Measurements from ENCODE around the gene BLOC1S4.
"Not testable (repeated sequence)": the region's sequence is repeated elsewhere in the genome, so short reads cannot be mapped to it uniquely, and the experiment has no call there.

BLOC1S4 gene

GRCh38 chr4:6719611-6720179 lies 3.7 kb downstream of the BLOC1S4 start:
- no peak for DNase-seq

- DNase-seq: peak; percentile 36
These were observed 4.3 kb downstream of the BLOC1S4 start for GRCh38 chr4:6720202-6720699.

GRCh38 chr4:6721121-6721520 lies 5.1 kb downstream of the BLOC1S4 start:
- DNase-seq: no peak

GRCh38 chr4:6722891-6723290 lies 6.9 kb downstream of the BLOC1S4 start:
- no peak for DNase-seq

- DNase-seq: no peak
These were observed 7.9 kb downstream of the BLOC1S4 start for GRCh38 chr4:6723851-6724250.

- no peak for DNase-seq
These were observed 8.6 kb downstream of the BLOC1S4 start for GRCh38 chr4:6724421-6725111.

GRCh38 chr4:6725427-6725961 lies 9.5 kb downstream of the BLOC1S4 start:
- not testable (repeated sequence) for DNase-seq

- no peak for DNase-seq
These were observed 11.3 kb downstream of the BLOC1S4 start for GRCh38 chr4:6727081-6727942.

- no peak for DNase-seq
These were observed 11.9 kb downstream of the BLOC1S4 start for GRCh38 chr4:6727943-6728250.

GRCh38 chr4:6728320-6729029 lies 12.5 kb downstream of the BLOC1S4 start:
- DNase-seq: no peak

- DNase-seq: no peak
These were observed 14.8 kb downstream of the BLOC1S4 start for GRCh38 chr4:6730603-6731317.

GRCh38 chr4:6731318-6731675 lies 15.3 kb downstream of the BLOC1S4 start:
- DNase-seq: no peak

GRCh38 chr4:6731780-6732179 lies 15.8 kb downstream of the BLOC1S4 start:
- DNase-seq: no peak

- no peak for DNase-seq
These were observed 16.7 kb downstream of the BLOC1S4 start for GRCh38 chr4:6732441-6733357.

- DNase-seq: no peak
These were observed 17.6 kb downstream of the BLOC1S4 start for GRCh38 chr4:6733358-6734164.

GRCh38 chr4:6734165-6734786 lies 18.3 kb downstream of the BLOC1S4 start:
- DNase-seq: no peak

GRCh38 chr4:6739920-6740319 lies 23.9 kb downstream of the BLOC1S4 start:
- no peak for DNase-seq

GRCh38 chr4:6740347-6740746 lies 24.4 kb downstream of the BLOC1S4 start:
- DNase-seq: no peak

- no peak for DNase-seq
These were observed 26.5 kb downstream of the BLOC1S4 start for GRCh38 chr4:6742507-6742906.

GRCh38 chr4:6742989-6743388 lies 27.0 kb downstream of the BLOC1S4 start:
- no peak for DNase-seq
